ENCODE data around the gene MLH3. TPM values are rescaled to one million over a fixed set of nuclear protein-coding genes. Genes with fewer than 3 reads are reported as not detected.

The MLH3 gene
- total and polyA plus RNA-seq, 2 experiments from 2014 or later = 10.8 to 12.3 TPM

DNA sequence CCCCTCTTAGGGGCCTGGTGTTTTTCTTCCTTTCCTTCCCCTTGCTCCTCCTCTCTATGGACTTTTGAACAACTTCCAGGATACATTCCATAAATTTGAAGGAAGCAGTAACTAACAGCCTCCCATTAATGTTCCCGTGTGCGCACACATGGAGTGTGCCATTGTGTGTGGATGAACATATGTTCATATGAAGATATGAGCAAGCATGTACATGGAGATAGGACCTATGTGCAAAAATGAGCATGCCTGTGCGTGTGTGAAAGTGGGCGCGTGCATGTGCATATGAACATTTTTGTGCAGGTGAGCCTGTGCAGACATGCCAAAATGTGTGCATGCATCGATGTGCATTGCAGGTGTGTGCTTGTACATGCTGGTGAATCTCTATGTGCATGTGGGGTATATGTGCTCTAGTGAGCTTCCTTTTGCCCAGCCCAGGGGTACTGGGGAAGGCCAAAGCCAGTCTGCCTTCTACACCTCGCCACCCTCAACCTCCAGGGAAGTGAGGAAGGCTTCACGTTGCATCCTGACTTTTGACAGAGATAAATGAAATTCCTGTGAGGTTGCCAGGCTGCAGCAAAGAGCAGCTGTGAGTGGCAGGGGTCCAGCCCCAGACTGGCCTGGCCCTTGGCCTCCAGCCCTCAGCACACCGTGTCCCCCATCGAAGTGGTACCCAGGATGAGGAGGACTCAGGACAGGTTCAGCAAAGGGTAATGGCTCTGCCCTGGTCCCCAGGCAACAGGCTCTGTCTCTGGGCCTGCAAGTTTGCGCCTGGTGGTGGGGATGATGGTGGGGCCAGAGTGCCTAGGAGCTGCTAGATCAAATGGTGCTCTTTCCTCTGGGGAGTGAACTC lies 74.8 kb downstream of the MLH3 start:
- H3K9me2 ChIP-seq (ENCODE audit: insufficient read depth) = no peaks in the 10 kb centered on the region
- H2AFZ ChIP-seq = no peak overlapping the region
- H3K27me3 ChIP-seq (replicated peaks; ENCODE audit: insufficient read depth) = no peaks in the 10 kb centered on the region
- DNase-seq = no peak
- in situ Hi-C loops (cut with MboI) = no loop called here
- H4K20me1 ChIP-seq (ENCODE audit: insufficient read depth) = no peaks in the 10 kb centered on the region
- H3K4me3 ChIP-seq = no peak overlapping the region
- no peak overlapping the region for H3K9ac ChIP-seq
- H3K27ac ChIP-seq = no peak overlapping the region
- no peaks in the 10 kb centered on the region for H3K9me3 ChIP-seq (ENCODE audit: low read depth)
- H3F3A ChIP-seq (ENCODE audit: insufficient read depth) = no peaks in the 10 kb centered on the region
- H3K4me1 ChIP-seq (ENCODE audit: insufficient read depth) = peaks cover 8% of the 10 kb centered on the region; the same call in 1 of the 2 replicates
- H3K4me2 ChIP-seq (ENCODE audit: unreplicated experiment) = no peak overlapping the region
- no peaks in the 10 kb centered on the region for H3K79me2 ChIP-seq (ENCODE audit: insufficient read depth)
- TF ChIP-seq EZH2 (IDR thresholded peaks at IDR 0.05; ENCODE audit: insufficient read depth, poor library complexity, severe bottlenecking) (no peak), EZH2phosphoT487 (IDR thresholded peaks at IDR 0.05; ENCODE audit: insufficient read depth, low read depth) (no peak)
- 89 to 93% methylated on average over 11 of the region's 11 CpGs for WGBS, 2 experiments (ENCODE audit: low coverage in 1 of 2, low lambda C conversion rate in 2 of 2, missing lambda C conversion rate in 2 of 2)
- no peaks in the 10 kb centered on the region for H3K36me3 ChIP-seq (ENCODE audit: low read depth)

DNA sequence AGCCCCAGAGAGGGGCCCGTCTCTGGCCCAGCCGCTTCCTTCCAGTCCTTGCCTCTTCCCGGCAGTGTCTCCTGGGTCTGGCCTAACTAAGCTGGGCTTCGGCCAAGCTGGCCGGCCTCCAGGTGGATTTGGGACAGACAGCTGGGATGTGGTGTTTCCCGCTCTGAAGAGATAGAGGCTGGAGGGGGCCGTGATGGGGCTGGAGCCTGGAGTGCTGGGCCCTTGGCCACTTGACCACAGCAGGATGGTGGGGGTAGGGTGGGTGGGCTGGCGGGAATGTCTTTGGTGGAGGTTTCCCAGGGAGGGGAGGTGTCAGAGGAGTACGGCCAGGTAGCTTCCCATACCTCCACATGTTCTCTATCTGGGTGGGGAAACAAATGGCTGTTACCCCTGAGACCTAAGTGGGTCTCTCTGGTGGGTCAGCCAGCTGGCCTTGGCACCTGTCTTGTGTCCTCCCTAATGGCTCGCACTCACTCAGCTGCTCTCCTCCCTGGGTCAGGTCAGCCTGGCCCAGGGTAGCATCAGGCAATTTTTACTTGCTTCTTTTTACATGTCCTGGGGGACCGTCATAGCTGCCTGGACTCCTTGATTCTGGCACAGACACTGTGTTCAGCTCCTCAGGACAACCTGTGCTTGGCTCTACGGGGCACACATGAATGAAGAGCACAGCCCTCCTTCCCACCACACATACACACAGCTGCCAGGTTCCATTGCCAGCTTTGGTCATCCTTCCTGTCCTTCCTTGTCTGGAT lies 76.0 kb downstream of the MLH3 start:
- Histone ChIP-seq H3K4me1 (ENCODE audit: insufficient read depth) (peaks cover 8% of the 10 kb centered on the region; the same call in 1 of the 2 replicates), H4K20me1 (ENCODE audit: insufficient read depth) (no peaks in the 10 kb centered on the region), H3K9ac (no peak overlapping the region), H3K27ac (no peak overlapping the region), H2AFZ (no peak overlapping the region), H3K27me3 (replicated peaks; ENCODE audit: insufficient read depth) (no peaks in the 10 kb centered on the region), H3K36me3 (ENCODE audit: low read depth) (no peaks in the 10 kb centered on the region), H3K4me2 (ENCODE audit: unreplicated experiment) (no peak overlapping the region), H3K4me3 (no peak overlapping the region), H3K9me2 (ENCODE audit: insufficient read depth) (no peaks in the 10 kb centered on the region), H3K79me2 (ENCODE audit: insufficient read depth) (no peaks in the 10 kb centered on the region), H3K9me3 (ENCODE audit: low read depth) (no peaks in the 10 kb centered on the region), H3F3A (ENCODE audit: insufficient read depth) (no peaks in the 10 kb centered on the region)
- WGBS, 2 experiments (ENCODE audit: low coverage in 1 of 2, low lambda C conversion rate in 2 of 2, missing lambda C conversion rate in 2 of 2) = 52 to 53% methylated on average over 10 to 12 of the region's 12 CpGs
- DNase-seq = no peak
- in situ Hi-C loops (cut with MboI) = no loop called here
- TF ChIP-seq EZH2phosphoT487 (IDR thresholded peaks at IDR 0.05; ENCODE audit: insufficient read depth, low read depth) (no peak), EZH2 (IDR thresholded peaks at IDR 0.05; ENCODE audit: insufficient read depth, poor library complexity, severe bottlenecking) (no peak)

DNA sequence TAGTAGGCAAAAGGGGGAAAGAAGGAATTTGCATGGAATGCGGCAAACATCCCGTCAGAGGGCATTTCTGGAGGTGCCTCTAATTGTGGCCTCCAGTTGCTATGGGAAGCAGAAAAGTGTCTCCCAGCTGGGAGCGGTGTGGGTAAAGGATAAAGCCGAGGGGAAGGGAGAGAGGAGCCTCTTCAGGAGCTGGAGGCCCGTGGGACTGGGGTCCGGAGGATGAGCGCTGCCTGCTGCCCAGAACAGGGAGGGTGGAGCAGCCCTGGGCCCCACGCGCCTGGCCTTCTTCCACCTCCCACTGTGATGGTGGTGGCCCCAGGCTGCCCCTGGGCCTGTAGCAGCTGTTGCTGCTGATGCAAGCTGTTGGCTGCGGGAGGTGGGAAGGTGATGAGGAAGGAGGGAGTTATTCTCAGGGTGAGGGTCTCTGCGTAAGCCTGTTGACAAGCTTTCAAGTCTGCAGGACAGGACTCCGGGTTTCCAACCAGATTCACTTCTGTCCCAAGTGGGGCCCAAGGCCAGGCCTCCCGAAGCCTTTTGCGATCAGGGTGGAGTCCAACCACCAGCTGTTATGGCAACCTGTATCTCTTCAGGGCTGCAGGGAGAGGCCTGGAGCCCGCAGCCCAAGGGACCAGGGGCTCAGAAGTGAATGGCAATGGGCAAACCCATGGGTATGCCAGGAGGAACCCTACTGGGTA lies 76.8 kb downstream of the MLH3 start:
- Histone ChIP-seq H3K4me1 (ENCODE audit: insufficient read depth) (peaks cover 8% of the 10 kb centered on the region; the same call in 1 of the 2 replicates), H3K4me2 (ENCODE audit: unreplicated experiment) (no peak overlapping the region), H2AFZ (no peak overlapping the region), H3K27ac (no peak overlapping the region), H3K79me2 (ENCODE audit: insufficient read depth) (no peaks in the 10 kb centered on the region), H3K36me3 (ENCODE audit: low read depth) (no peaks in the 10 kb centered on the region), H3K27me3 (replicated peaks; ENCODE audit: insufficient read depth) (no peaks in the 10 kb centered on the region), H3F3A (ENCODE audit: insufficient read depth) (no peaks in the 10 kb centered on the region), H3K9me3 (ENCODE audit: low read depth) (no peaks in the 10 kb centered on the region), H3K4me3 (no peak overlapping the region), H3K9ac (no peak overlapping the region), H4K20me1 (ENCODE audit: insufficient read depth) (no peaks in the 10 kb centered on the region), H3K9me2 (ENCODE audit: insufficient read depth) (no peaks in the 10 kb centered on the region)
- WGBS, 2 experiments (ENCODE audit: low coverage in 1 of 2, low lambda C conversion rate in 2 of 2, missing lambda C conversion rate in 2 of 2) = 66 to 71% methylated on average over 10 to 15 of the region's 15 CpGs
- no peak for TF ChIP-seq EZH2 (IDR thresholded peaks at IDR 0.05; ENCODE audit: insufficient read depth, poor library complexity, severe bottlenecking)
- TF ChIP-seq EZH2phosphoT487 (IDR thresholded peaks at IDR 0.05; ENCODE audit: insufficient read depth, low read depth) = no peak
- no peak for DNase-seq
- in situ Hi-C loops (cut with MboI) = no loop called here

DNA sequence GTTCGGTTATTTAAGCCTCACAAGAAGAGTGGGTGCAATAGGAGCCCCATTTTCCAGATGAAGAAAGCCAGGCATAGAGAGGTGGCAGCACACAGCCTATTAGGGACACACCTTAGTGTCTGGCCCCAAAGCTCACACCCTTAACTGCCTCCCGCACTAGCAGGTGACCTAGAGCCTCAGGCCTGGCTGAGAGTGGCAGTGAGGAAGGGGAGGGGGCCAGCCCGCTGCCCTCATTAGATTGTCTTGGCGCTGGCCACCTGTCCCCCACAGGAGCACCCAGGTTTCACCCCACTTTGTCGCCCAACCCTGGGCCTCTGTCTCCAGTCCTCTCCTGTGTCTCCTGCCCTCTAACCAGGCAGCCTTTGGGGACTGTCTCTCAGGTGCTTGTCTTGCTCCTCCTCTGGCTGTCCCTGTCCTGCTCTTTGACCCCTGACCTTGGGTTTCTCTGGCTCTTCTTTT lies 77.3 kb downstream of the MLH3 start:
- 75 to 83% methylated on average over 5 of the region's 5 CpGs for WGBS, 2 experiments (ENCODE audit: low coverage in 1 of 2, low lambda C conversion rate in 2 of 2, missing lambda C conversion rate in 2 of 2)
- peaks cover 3% of the 10 kb centered on the region; the same call in 1 of the 2 replicates for H3K4me1 ChIP-seq (ENCODE audit: insufficient read depth)
- in situ Hi-C loops (cut with MboI) = no loop called here

More for the DNA sequence above, 77.3 kb downstream of the MLH3 start:
- DNase-seq = no peak
- Histone ChIP-seq H3K4me2 (ENCODE audit: unreplicated experiment) (no peak overlapping the region), H3K9me2 (ENCODE audit: insufficient read depth) (no peaks in the 10 kb centered on the region), H2AFZ (no peak overlapping the region), H3K9ac (no peak overlapping the region), H3F3A (ENCODE audit: insufficient read depth) (no peaks in the 10 kb centered on the region), H3K27me3 (replicated peaks; ENCODE audit: insufficient read depth) (no peaks in the 10 kb centered on the region), H3K9me3 (ENCODE audit: low read depth) (no peaks in the 10 kb centered on the region), H3K79me2 (ENCODE audit: insufficient read depth) (no peaks in the 10 kb centered on the region), H3K4me3 (no peak overlapping the region), H3K36me3 (ENCODE audit: low read depth) (no peaks in the 10 kb centered on the region), H4K20me1 (ENCODE audit: insufficient read depth) (no peaks in the 10 kb centered on the region), H3K27ac (no peak overlapping the region)
- TF ChIP-seq EZH2phosphoT487 (IDR thresholded peaks at IDR 0.05; ENCODE audit: insufficient read depth, low read depth) (no peak), EZH2 (IDR thresholded peaks at IDR 0.05; ENCODE audit: insufficient read depth, poor library complexity, severe bottlenecking) (no peak)
